ENCODE measurements around the gene MPZL2. TPM values are rescaled to one million over a fixed set of nuclear protein-coding genes. Genes with fewer than 3 reads are reported as not detected.

Gene MPZL2
- total and polyA plus RNA-seq, 12 donors, result 4.0 to 23.4 (median 12.3) TPM

- H3K36me3 ChIP-seq, result no peaks in the 10 kb centered on the region
- intact Hi-C loops (cut with DNase I), result no loop called here
- peak in 5 of 8 donors; percentile 47 to 87 (median 71) for ATAC-seq
- H3K27me3 ChIP-seq, result peaks cover 0 to 14% (median 0%) of the 10 kb centered on the region in 7 donors
- H3K4me1 ChIP-seq, result peaks cover 0 to 16% (median 0%) of the 10 kb centered on the region in 9 donors
- no peak for DNase-seq
- no peak for TF ChIP-seq CTCF (IDR thresholded peaks at IDR 0.05)
- 46 to 67% methylated on average over 4 of the region's 4 CpGs for WGBS, 2 donors
- H3K9me3 ChIP-seq, result no peaks in the 10 kb centered on the region
- H3K27ac ChIP-seq, result peak overlapping the region in 5 of 10 donors; percentile 31 to 76 (median 43)
- H3K4me3 ChIP-seq, result no peak overlapping the region
Observed at GRCh38 chr11:118275176-118275575, 11.1 kb upstream of the MPZL2 start.

GRCh38 chr11:118274186-118274585, 10.1 kb upstream of the MPZL2 start:
- peaks cover 0 to 16% (median 0%) of the 10 kb centered on the region in 9 donors for H3K4me1 ChIP-seq
- WGBS, 2 donors, result 83 to 92% methylated on average over 2 of the region's 2 CpGs
- no peaks in the 10 kb centered on the region for H3K9me3 ChIP-seq
- H3K36me3 ChIP-seq, result no peaks in the 10 kb centered on the region
- no peak overlapping the region for H3K4me3 ChIP-seq
- peaks cover 0 to 19% (median 0%) of the 10 kb centered on the region in 7 donors for H3K27me3 ChIP-seq
- ATAC-seq (no peak), DNase-seq (no peak)
- intact Hi-C loops (cut with DNase I), result no loop called here
- peak overlapping the region in 1 of 10 donors; percentile 40 for H3K27ac ChIP-seq
- no peak for TF ChIP-seq CTCF (IDR thresholded peaks at IDR 0.05)

- H3K4me1 ChIP-seq, result peaks cover 0 to 12% (median 0%) of the 10 kb centered on the region in 9 donors
- H3K27me3 ChIP-seq, result peaks cover 0 to 22% (median 0%) of the 10 kb centered on the region in 7 donors
- intact Hi-C loops (cut with DNase I), result no loop called here
- H3K27ac ChIP-seq, result no peak overlapping the region
- 66 to 74% methylated on average over 2 of the region's 2 CpGs for WGBS, 2 donors
- no peaks in the 10 kb centered on the region for H3K9me3 ChIP-seq
- H3K36me3 ChIP-seq, result no peaks in the 10 kb centered on the region
- no peak for ATAC-seq
- H3K4me3 ChIP-seq, result no peak overlapping the region
- no peak for TF ChIP-seq CTCF (IDR thresholded peaks at IDR 0.05)
- DNase-seq, result no peak
Observed at GRCh38 chr11:118272001-118272400, 7.9 kb upstream of the MPZL2 start.

GRCh38 chr11:118267486-118267885, 3.4 kb upstream of the MPZL2 start:
- intact Hi-C loops (cut with DNase I), result no loop called here
- DNase-seq, result no peak
- TF ChIP-seq CTCF (IDR thresholded peaks at IDR 0.05), result no peak
- Histone ChIP-seq H3K4me3 (no peak overlapping the region), H3K4me1 (peaks cover 0 to 27% (median 13%) of the 10 kb centered on the region in 9 donors), H3K36me3 (no peaks in the 10 kb centered on the region), H3K9me3 (no peaks in the 10 kb centered on the region), H3K27ac (no peak overlapping the region), H3K27me3 (peaks cover 0 to 23% (median 2%) of the 10 kb centered on the region in 7 donors)
- WGBS, 2 donors, result 73 to 84% methylated on average over 4 of the region's 4 CpGs
- no peak for ATAC-seq
